HG02981 (cell line): ENCODE measurements around the gene DDX5.

ENCODE experiments used
- ATAC-seq: cut with Tn5 transposase; IDR thresholded peaks from one replicate; pipeline ENCODE4 v1.9.1; 2021; ENCODE audit warnings: mild to moderate bottlenecking, moderate library complexity; ENCODE audit not compliant: unreplicated experiment

Gene DDX5

GRCh38 chr17:64448665-64449512 is 57.2 kb downstream of the DDX5 start, which contains the start of gene MILR1:
Gene MILR1, plus strand, starts transcription at chr17:64449115. Its CDS starts 54 bp downstream, at chr17:64449169.
- peak; percentile 58 for ATAC-seq
